ENCODE data around the gene SPATA20.

- TF ChIP-seq, protein P1, sequence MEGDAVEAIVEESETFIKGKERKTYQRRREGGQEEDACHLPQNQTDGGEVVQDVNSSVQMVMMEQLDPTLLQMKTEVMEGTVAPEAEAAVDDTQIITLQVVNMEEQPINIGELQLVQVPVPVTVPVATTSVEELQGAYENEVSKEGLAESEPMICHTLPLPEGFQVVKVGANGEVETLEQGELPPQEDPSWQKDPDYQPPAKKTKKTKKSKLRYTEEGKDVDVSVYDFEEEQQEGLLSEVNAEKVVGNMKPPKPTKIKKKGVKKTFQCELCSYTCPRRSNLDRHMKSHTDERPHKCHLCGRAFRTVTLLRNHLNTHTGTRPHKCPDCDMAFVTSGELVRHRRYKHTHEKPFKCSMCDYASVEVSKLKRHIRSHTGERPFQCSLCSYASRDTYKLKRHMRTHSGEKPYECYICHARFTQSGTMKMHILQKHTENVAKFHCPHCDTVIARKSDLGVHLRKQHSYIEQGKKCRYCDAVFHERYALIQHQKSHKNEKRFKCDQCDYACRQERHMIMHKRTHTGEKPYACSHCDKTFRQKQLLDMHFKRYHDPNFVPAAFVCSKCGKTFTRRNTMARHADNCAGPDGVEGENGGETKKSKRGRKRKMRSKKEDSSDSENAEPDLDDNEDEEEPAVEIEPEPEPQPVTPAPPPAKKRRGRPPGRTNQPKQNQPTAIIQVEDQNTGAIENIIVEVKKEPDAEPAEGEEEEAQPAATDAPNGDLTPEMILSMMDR (IDR thresholded peaks at IDR 0.05 in 4 of 5, conservative IDR thresholded peaks at IDR 0.05 in 1 of 5), result no peak
- TF ChIP-seq POLR2A (IDR thresholded peaks at IDR 0.05), result no peak
These were observed 2.5 kb upstream of the SPATA20 start for GRCh38 chr17:50544516-50544915.
